K562 (cell line): Measurements from ENCODE around the gene DHX57. TPM values are rescaled to one million over a fixed set of nuclear protein-coding genes. Genes with fewer than 3 reads are reported as not detected.
A peak's percentile ranks its signal among the peaks of the same experiment; 100 is the strongest.

Experiments used
- BHLHE40 ChIP-seq: IDR thresholded peaks from 2 replicates; pipeline ENCODE4 v1.6.1; 2011; ENCODE audit warnings: low read length, improper control_type of control experiment
- ETV5 ChIP-seq: sonication (generic); formaldehyde crosslinking; IDR thresholded peaks from 2 replicates; pipeline ENCODE4 v1.4.0; 2020; ENCODE audit warnings: low read depth, mild to moderate bottlenecking, missing genetic modification reagents
- GTF2E2 ChIP-seq: fragments of 200-800 bp; sonication (Bioruptor generic); IDR thresholded peaks from 2 replicates; pipeline ENCODE4 v1.6.1; 2016; ENCODE audit warnings: missing genetic modification characterization, missing compliant biosample characterization
- MAFF ChIP-seq: IDR thresholded peaks from 2 replicates; pipeline ENCODE4 v1.6.1; 2012; ENCODE audit warnings: low read length, improper control_type of control experiment
- NBN ChIP-seq: fragments of 450-650 bp; IDR thresholded peaks from 2 replicates; pipeline ENCODE4 v1.6.1; 2016; ENCODE audit warnings: low read depth, mild to moderate bottlenecking
- NCOA2 ChIP-seq, 2 experiments: fragments of 450-650 bp; IDR thresholded peaks; 2 replicates each; pipeline ENCODE4 v1.6.1; 2018; ENCODE audit warnings: mild to moderate bottlenecking in 2 of 2, moderate library complexity in 1 of 2; ENCODE audit not compliant: partially characterized antibody in 2 of 2
- NR1H2 ChIP-seq: sonication (generic); formaldehyde crosslinking; IDR thresholded peaks from 2 replicates; pipeline ENCODE4 v1.4.0; 2020; ENCODE audit warnings: mild to moderate bottlenecking, missing genetic modification reagents
- PHF20 ChIP-seq: fragments of 450-650 bp; IDR thresholded peaks from 2 replicates; pipeline ENCODE4 v1.6.1; 2018; ENCODE audit not compliant: partially characterized antibody
- POLR2AphosphoS5 ChIP-seq: IDR thresholded peaks from 2 replicates; pipeline ENCODE4 v1.6.1; 2011; ENCODE audit warnings: mild to moderate bottlenecking, low read depth, low read length, moderate library complexity; ENCODE audit not compliant: control insufficient read depth, insufficient read depth
- PURB ChIP-seq: sonication (generic); formaldehyde crosslinking; IDR thresholded peaks from 2 replicates; pipeline ENCODE4 v1.9.0; 2021; ENCODE audit warnings: low read depth, mild to moderate bottlenecking, missing genetic modification reagents
- RBM39 ChIP-seq: fragments of 200-400 bp; formaldehyde crosslinking; optimal IDR thresholded peaks from 2 replicates; pipeline ENCODE3; 2018; ENCODE audit warnings: low read depth, low read length
- SMARCB1 ChIP-seq: IDR thresholded peaks from 2 replicates; pipeline ENCODE4 v1.6.1; 2011; ENCODE audit warnings: improper control_type of control experiment, low read depth; ENCODE audit not compliant: insufficient read length
- ZC3H11A ChIP-seq: IDR thresholded peaks from 2 replicates; pipeline ENCODE4 v1.6.1; 2012; ENCODE audit warnings: low read depth, low read length, improper control_type of control experiment
- ZNF57 ChIP-seq: fragments of 450-650 bp; formaldehyde crosslinking; IDR thresholded peaks from 2 replicates; pipeline ENCODE4 v1.4.0; 2020; ENCODE audit warnings: mild to moderate bottlenecking, moderate library complexity
- polyA plus RNA-seq, 8 experiments: library from polyadenylated mRNA; depleted of rRNA in 4 of 8; stranded (reverse) in 5 of 8; unstranded in 3 of 8; fragments of >200 nt; fragmentation: Nextera tagmentation in 2 of 8; fragmentation: Illumina TruSeq in 1 of 8; extraction: Ambion mirVana in 2 of 8; extraction: Trizol in 1 of 8; gene quantifications; 2 replicates each; pipeline versions ENCODE4 v1.2.1 to v1.2.3, GENCODE V29; 2011 to 2014; ENCODE audit warnings: inconsistent platforms in 1 of 8, missing spikeins in 1 of 8
- total RNA-seq, 7 experiments: library from RNA; depleted of rRNA in 6 of 7; stranded (reverse); fragments of >200 nt in 6 of 7; fragmentation: Illumina TruSeq in 2 of 7; extraction: Trizol in 2 of 7; gene quantifications; 2 replicates each; pipeline versions ENCODE4 v1.2.1 to v1.2.3, GENCODE V29; 2011 to 2021; ENCODE audit warnings: low replicate concordance in 1 of 7
- TF ChIP-seq, protein P1 (sequence below): sonication (generic); formaldehyde crosslinking; IDR thresholded peaks from 2 replicates; pipeline ENCODE4 v1.9.0; 2022; ENCODE audit warnings: mild to moderate bottlenecking, missing genetic modification reagents
- TF ChIP-seq, protein P2 (sequence below): fragments of 450-650 bp; IDR thresholded peaks from 2 replicates; pipeline ENCODE4 v1.6.1; 2018; ENCODE audit warnings: mild to moderate bottlenecking, low read depth; ENCODE audit not compliant: partially characterized antibody
- TF ChIP-seq, protein P3 (sequence below): sonication (generic); formaldehyde crosslinking; IDR thresholded peaks from 2 replicates; pipeline ENCODE4 v1.8.1; 2022; ENCODE audit warnings: missing genetic modification reagents
- TF ChIP-seq, protein P4 (sequence below): fragments of 250-450 bp; sonication (Bioruptor Pico); IDR thresholded peaks from 2 replicates; pipeline ENCODE4 v1.9.0; 2021; ENCODE audit warnings: mild to moderate bottlenecking, inconsistent platforms
- TF ChIP-seq, protein P5 (sequence below): IDR thresholded peaks from 2 replicates; pipeline ENCODE4 v1.6.1; 2011; ENCODE audit warnings: borderline replicate concordance, low read depth, mild to moderate bottlenecking, moderate library complexity, low read length; ENCODE audit not compliant: insufficient read depth, poor library complexity, severe bottlenecking

Gene DHX57
- total and polyA plus RNA-seq, 9 of the 15 experiments (the other 6 are each of a cell fraction or from before 2014, with no cell fraction given): 7.4 to 23.6 (median 17.9) TPM

DNA sequence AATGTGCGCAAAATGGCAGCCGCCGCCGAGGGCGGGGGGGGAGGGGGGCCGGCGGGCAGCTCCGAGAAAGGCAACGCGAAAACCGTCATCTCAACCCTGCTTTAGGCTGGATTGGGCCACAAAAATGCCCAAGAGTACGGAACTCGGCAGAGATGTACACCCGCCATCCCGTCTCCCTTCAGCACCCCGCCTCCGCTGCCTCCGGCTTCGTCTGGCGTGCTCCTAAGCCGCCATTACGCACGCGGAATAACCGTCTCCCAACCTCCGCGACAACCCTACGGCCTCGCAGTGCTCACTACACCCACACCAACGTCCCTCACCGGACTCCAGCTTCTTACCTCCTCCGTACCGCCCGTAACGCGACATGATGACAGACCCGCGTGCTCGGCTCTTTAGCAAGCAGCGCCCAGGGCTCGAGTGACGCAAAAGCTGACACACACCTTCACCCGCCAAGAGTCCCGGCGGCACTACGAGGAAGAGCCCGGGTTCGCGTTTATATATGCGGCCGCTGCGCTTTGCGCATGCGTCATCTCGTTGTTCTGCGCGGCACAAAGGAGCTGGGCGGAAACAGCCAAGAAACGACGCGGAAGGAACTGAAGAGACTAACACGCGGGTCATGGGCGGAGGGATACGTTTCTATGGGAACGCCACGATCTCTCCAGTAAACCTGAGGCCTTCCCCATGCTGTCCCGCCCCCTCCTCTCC is 124.7 kb downstream of the DHX57 start, which contains the start of gene SRSF7 (continued):
- TF ChIP-seq SMARCB1 (no peak), NCOA2 (IDR thresholded peaks at IDR 0.05; ENCODE audit: partially characterized antibody in 2 of 2) (no peak), NBN (peak; percentile 93), MAFF (no peak; the same call in 1 of the 2 replicates), PURB (CRISPR knock-in tag) (no peak), NR1H2 (CRISPR knock-in tag) (peak; percentile 87; the same call in 1 of the 2 replicates), BHLHE40 (no peak), ZNF57 (no peak), GTF2E2 (tag) (peak; percentile 99), POLR2AphosphoS5 (peak; percentile 100), PHF20 (peak; percentile 67), ETV5 (CRISPR knock-in tag) (no peak; the same call in 1 of the 2 replicates), RBM39 (peak; percentile 98), ZC3H11A (no peak)
- TF ChIP-seq, protein P1, sequence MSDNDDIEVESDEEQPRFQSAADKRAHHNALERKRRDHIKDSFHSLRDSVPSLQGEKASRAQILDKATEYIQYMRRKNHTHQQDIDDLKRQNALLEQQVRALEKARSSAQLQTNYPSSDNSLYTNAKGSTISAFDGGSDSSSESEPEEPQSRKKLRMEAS (CRISPR knock-in tag): peak; percentile 98
- TF ChIP-seq, protein P2, sequence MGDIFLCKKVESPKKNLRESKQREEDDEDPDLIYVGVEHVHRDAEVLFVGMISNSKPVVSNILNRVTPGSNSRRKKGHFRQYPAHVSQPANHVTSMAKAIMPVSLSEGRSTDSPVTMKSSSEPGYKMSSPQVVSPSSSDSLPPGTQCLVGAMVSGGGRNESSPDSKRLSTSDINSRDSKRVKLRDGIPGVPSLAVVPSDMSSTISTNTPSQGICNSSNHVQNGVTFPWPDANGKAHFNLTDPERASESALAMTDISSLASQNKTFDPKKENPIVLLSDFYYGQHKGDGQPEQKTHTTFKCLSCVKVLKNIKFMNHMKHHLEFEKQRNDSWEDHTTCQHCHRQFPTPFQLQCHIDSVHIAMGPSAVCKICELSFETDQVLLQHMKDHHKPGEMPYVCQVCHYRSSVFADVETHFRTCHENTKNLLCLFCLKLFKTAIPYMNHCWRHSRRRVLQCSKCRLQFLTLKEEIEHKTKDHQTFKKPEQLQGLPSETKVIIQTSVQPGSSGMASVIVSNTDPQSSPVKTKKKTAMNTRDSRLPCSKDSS: no peak
- TF ChIP-seq, protein P3, sequence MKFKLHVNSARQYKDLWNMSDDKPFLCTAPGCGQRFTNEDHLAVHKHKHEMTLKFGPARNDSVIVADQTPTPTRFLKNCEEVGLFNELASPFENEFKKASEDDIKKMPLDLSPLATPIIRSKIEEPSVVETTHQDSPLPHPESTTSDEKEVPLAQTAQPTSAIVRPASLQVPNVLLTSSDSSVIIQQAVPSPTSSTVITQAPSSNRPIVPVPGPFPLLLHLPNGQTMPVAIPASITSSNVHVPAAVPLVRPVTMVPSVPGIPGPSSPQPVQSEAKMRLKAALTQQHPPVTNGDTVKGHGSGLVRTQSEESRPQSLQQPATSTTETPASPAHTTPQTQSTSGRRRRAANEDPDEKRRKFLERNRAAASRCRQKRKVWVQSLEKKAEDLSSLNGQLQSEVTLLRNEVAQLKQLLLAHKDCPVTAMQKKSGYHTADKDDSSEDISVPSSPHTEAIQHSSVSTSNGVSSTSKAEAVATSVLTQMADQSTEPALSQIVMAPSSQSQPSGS (CRISPR knock-in tag): no peak
- TF ChIP-seq, protein P4, sequence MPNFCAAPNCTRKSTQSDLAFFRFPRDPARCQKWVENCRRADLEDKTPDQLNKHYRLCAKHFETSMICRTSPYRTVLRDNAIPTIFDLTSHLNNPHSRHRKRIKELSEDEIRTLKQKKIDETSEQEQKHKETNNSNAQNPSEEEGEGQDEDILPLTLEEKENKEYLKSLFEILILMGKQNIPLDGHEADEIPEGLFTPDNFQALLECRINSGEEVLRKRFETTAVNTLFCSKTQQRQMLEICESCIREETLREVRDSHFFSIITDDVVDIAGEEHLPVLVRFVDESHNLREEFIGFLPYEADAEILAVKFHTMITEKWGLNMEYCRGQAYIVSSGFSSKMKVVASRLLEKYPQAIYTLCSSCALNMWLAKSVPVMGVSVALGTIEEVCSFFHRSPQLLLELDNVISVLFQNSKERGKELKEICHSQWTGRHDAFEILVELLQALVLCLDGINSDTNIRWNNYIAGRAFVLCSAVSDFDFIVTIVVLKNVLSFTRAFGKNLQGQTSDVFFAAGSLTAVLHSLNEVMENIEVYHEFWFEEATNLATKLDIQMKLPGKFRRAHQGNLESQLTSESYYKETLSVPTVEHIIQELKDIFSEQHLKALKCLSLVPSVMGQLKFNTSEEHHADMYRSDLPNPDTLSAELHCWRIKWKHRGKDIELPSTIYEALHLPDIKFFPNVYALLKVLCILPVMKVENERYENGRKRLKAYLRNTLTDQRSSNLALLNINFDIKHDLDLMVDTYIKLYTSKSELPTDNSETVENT (CRISPR knock-in tag): peak; percentile 97; the same call in 1 of the 2 replicates
- TF ChIP-seq, protein P5, sequence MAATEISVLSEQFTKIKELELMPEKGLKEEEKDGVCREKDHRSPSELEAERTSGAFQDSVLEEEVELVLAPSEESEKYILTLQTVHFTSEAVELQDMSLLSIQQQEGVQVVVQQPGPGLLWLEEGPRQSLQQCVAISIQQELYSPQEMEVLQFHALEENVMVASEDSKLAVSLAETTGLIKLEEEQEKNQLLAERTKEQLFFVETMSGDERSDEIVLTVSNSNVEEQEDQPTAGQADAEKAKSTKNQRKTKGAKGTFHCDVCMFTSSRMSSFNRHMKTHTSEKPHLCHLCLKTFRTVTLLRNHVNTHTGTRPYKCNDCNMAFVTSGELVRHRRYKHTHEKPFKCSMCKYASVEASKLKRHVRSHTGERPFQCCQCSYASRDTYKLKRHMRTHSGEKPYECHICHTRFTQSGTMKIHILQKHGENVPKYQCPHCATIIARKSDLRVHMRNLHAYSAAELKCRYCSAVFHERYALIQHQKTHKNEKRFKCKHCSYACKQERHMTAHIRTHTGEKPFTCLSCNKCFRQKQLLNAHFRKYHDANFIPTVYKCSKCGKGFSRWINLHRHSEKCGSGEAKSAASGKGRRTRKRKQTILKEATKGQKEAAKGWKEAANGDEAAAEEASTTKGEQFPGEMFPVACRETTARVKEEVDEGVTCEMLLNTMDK: no peak
